Liver (tissue), 3 donors: ENCODE data around the gene RASAL2.

Experiments
- CTCF ChIP-seq: fragments of 150-350 bp; IDR thresholded peaks from 2 replicates; pipeline ENCODE4 v1.5.1; 2017; ENCODE audit warnings: improper control_type of control experiment, low read depth, low read length; ENCODE audit not compliant: missing input control
- SP1 ChIP-seq: IDR thresholded peaks from 2 replicates; pipeline ENCODE4 v1.6.1; 2018; ENCODE audit warnings: antibody characterized with exemption, mild to moderate bottlenecking
- donor health status: healthy.
- donor health status: healthy.

DNA sequence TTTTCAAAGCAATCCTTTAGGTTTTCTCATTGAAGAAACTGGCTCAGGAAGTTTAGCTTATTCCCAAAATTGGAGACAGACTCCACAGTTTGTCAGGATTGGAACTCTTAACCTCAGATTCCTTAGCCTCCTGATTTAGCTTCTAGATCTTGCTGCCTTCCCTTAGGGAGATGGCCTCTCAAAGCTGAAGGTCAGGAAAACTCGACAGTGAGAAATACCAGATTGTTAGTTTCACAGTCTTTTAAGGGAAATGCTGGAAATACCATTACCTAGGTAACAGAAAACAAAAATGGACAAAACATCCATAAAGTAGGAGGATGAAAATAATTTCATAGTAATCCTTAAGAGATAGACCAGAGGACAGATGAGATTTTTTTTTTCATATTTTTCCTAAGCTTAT lies 7.8 kb downstream of the RASAL2 start:
- TF ChIP-seq SP1 (no peak), CTCF (no peak)
